G401.6 (cell line): ENCODE data around the gene INF2.
"Not testable (repeated sequence)": the region's sequence is repeated elsewhere in the genome, so short reads cannot be mapped to it uniquely, and the experiment has no call there.

Experiments used
- FAIRE-seq: peaks from 2 replicates; lab custom pipeline; 2012; peaks lifted over from hg19 to GRCh38; lab: Jason Lieb, UNC

Gene INF2

DNA sequence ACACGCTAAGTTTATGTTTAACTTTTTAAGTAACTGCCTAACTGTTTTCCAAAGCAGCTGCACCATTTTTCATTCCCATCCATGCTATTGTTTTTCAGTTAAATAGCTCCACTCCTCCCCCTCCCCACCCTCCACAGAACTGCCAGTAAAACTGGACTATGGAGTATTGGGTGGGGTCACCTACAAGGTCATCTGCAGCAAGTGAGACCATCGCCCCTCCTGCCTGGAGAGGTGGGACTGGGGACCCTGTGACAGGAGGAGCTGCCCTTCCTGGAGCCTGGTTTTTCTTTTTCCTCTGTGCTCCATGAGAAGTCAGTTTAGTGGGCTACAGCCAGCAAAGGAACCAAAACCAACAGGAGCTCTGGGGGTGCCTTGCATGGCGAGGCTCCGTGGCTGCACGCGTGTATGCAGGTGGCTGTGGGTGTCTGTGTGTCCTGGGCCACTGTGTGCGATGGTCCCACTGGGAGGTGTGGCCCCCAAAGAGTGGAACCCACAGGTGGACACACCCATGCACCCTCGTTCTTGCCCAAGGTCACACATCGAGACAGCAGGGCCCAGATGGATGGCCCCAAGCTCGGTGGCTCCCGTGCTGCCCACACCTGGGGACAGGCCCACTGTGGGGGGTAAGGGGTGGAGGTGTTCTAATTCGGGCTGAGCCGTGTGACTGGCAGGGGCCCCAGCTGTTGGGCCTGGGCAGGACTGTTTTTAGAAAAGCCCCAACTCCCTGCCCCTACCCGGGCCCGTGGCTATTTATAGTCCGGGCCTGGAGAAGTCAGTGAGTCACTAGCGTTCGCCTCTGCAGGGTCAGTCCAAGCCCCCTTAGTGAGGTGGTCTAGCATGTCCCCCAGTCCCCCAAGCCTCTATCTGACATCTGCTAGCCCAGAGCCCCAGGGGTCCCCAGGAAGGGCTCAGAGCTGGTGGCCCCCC is 32.4 kb downstream of the INF2 start:
- no peak for FAIRE-seq

DNA sequence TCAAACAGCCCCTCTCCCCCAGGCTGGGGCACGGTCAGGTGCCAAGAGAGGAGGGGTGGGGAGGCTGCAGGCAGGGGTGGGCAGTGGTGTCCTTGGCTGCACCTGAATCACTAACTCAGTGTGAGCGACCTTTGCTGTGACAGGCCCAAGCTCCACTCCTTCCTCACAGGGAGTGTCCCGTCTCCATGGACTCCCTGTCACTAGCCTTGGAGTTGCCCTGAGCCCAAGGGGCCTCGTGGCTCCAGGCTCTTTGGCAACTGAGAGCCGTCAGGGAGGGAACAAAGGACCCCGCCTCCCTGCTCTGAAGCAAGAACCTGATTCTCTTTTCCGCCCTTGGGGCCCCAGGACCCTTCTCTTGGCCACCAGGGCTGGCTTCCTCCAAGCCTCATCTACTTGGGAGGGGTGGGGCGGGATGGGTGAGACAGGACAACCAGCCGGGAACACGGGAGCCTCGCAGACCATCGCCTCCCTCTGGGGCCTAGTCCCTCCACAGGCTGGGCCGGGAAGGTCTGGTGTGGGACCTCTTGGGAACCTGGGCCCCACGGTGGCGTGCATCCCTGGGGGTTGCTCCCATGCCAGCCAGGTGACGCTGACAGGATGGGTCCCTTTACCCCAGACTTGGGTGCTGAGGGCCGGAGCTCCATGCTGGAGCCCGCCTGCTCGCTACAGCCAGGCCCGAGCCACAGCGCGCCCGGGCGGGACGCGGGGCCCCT is 33.7 kb downstream of the INF2 start:
- FAIRE-seq = no peak

DNA sequence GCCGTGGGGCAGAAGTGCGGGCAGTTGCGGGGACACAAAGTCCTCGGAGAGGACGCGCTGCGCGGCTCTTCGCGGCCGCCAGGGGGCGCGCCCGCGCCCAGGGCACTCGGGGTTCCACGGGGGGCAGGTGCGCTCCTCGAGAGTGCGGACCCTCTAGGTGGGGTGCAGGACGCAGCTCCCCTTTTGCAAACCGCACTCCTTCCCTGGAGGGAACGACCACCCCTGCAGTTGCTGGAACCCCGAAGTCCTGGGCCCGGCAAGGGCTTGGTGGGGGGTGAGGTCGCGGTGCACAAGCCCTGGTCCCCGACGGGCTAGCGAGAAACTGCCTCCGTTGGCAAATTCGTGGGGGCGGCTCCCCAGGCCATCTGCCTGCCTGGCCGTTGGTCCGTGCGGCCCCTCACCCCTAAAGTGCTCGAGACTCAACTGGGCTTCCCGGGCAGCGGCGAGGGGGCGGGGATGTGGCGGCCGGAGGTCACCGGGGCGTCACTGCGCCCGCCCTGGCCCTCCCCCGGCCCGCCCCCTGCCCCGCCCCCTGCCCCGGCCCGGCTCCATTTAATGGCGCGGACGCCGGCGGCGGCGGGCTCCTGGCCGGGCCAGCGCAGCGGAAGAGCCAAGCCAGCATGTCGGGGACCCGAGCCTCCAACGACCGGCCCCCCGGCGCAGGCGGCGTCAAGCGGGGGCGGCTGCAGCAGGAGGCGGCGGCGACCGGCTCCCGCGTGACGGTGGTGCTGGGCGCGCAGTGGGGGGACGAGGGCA is 34.4 kb downstream of the INF2 start, which contains the start of gene ADSS1:
ADSS1 (plus strand) TSS at position 579 of the 756 bp plus-strand sequence; CDS start at position 621, 42 bp downstream.
- FAIRE-seq = no peak

DNA sequence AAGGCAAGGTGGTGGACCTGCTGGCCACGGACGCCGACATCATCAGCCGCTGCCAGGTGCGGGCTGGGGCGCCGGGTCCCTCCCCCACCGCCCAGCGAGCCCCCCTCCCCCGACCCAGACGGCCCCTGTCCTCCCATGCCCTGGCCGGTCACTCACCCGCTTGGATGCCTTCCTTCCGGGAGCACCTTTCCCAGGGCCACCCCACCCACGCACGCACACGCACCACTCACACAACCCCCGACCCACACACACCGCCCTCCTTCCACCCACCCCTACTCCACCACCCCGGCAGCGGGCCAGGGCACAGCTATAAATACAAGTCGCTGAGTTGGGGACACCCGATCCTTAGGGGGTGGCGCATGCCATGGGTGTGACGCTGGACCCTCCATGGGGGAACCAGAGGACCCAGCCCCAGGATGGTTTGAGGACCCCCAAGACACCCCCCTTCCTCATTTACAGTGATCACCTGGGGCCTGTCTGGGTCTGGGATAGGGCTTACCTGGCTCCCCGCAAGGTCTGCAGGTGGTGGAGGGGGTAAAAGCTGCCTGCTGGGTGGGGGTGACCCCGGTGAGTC is 35.1 kb downstream of the INF2 start:
- no peak for FAIRE-seq

DNA sequence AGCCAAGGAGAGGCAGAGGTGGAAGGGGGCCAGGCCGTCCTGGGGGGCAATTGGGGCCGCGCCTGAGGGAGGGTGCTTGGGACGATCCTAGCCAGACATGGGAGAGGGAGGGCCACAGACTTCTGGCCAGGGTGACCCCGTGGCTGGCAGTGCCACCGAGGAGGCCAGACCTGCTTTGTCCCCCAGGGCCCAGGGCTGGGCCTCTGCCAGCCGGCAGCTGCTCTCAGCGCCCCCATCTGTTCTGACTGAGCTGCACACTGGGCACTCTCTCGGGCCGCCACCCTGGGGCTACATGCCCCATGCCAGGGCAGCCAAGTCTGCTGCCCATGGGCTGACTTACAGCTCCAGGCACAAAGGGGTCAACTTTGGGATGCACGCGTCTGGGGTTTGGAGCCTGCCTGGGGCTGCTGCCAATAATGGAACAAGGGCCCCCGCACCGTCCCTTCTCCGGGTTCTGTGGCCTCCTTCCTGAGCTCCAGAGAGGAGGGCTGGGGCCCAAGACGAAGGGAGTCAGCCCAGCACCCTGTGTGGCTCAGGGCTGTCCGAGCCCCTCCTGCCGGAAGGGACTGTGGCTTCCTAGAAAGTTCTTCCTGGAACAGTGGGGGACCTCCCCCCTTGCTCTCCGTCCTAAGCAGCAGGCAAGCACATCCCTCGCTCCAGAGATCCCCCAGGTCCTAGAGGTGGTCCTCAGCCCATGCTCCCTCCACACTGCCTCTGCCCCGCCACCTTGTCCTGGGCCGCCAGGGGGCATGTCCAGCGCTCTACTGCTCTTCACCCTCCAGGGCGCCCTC is 35.8 kb downstream of the INF2 start:
- no peak for FAIRE-seq

DNA sequence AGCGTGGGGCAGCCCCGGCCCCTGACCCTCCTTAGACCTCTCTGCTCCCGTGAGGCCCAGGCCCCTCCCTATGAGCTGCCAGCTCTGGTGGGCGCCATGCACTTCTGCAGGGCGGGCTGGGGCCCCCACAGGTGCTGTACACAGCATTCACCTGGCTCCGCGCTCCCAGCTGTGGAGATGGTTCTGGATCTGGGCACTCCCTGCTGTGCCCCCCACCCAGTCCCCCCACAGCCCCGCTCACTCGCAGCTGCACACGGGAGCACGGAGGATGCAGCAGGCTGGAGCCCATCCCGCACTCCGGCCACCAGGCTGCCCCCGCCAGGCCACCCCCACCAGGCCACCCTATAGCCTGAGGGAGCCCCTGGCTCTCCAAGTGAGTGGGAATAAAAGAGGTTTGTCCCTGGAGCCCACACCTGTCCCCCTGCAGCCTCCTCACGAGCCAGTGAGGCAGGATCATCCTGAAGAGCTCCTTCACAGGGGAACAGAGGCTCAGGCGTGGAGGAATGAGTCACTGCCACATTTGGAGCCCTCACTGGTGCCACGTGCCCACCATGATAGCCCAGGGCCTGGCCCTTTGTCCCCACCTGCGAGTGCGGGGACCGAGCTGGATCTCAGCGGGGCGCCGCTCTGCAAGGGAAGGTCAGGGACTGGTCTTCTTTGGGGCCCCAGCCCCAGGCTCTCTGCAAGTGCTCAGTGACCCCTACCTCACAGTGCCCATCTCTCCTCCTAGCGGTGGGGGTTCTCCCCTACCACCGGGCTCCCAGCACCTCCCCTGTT is 36.5 kb downstream of the INF2 start:
- no peak for FAIRE-seq

DNA sequence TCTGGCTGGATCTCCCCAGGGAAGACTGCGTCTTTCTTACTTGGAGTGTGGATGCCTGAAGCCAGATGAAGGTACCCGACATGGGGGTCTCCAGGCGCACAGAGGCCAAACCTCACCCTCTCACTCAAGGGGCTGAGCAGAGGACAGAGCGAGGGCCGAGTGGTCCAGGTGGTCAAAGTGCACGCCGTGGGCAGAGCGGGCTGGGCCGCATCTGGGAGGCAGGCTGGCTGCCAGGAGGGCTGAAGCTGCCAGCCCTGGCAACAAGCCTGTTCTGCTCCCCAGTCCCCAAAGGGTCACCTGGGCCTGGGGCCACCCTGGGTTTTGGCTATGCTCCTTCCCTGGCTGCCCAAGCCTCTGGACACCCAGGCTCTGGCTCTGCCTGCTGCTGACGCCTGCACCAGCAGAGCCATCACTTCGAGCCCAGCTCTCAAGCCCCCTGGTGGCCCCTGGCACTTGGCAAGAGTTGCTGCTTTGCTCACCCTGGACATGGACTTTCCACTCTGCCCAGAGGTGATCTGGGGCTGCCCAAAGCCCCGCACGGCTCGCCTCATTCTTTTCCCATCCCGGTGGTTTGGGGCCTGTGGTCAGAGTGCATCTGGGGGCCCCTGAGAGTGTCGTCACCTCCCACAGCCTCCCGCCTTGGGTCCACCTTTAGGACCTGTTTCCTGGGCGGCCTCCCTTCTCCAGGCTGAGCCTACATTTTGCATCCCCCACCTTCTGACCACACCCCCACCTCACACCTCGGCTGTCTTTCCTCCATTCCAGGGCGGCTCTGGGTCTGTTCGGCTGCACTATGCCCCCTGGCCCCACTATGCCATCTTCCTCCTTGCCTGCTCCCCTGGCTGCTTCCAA is 37.4 kb downstream of the INF2 start:
- no peak for FAIRE-seq

DNA sequence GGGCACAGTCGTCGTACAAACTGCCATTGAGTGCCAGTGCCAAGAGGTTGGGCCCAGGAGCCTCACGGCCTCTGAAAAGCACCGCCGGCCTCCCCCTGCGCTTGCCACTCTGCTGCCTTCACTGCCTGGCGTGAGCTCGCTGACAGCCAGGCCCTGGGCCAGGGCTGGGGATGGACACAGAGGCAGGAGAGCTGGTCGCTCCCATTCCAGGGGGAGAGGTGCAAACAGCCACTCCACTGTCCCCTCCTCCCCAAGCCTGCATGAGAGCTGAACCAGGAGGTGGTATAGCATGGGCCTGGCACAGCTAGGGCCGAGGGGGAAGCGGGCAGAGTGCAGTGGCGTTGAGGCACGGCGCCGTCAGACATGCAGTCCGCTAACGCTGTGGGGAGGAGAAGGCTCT is 39.2 kb downstream of the INF2 start:
- FAIRE-seq = no peak

DNA sequence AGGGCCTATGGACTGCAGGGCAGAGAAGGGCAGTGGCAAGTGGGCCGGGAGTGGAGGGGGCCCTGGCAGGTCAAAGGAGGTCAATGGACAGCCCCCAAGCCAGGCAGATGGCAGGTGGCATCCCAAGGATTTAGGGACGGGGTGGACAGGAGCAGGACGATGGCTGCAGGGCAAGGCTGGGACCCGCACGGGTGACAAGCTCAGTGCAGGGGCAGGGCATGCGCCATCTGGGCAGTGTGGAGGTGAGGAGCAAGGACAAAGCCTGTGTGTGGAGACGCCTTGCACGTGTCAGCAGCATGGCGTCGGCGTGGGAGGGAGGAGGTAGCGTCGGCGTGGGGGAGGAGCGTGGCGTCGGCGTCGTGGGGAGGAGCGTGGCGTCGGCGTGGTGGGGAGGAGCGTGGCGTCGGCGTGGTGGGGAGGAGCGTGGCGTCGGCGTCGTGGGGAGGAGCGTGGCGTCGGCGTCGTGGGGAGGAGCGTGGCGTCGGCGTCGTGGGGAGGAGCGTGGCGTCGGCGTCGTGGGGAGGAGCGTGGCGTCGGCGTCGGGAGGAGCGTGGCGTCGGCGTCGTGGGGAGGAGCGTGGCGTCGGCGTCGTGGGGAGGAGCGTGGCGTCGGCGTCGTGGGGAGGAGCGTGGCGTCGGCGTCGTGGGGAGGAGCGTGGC is 39.9 kb downstream of the INF2 start:
- FAIRE-seq = not testable (repeated sequence)

DNA sequence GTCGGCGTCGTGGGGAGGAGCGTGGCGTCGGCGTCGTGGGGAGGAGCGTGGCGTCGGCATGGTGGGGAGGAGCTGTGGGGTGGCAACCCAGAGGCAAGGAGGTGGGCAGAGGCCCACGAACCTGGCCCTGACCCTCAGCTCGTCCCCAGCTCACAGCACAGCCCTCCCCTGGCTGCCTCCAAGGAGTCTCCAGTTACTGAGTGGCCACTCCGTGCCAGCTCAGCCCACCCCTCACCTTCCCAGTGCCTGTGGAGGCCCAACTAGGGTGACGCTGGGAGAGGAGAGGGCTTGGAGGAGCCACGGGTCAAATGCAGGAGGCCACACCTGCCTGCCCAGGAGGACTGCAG is 40.4 kb downstream of the INF2 start:
- no peak for FAIRE-seq

DNA sequence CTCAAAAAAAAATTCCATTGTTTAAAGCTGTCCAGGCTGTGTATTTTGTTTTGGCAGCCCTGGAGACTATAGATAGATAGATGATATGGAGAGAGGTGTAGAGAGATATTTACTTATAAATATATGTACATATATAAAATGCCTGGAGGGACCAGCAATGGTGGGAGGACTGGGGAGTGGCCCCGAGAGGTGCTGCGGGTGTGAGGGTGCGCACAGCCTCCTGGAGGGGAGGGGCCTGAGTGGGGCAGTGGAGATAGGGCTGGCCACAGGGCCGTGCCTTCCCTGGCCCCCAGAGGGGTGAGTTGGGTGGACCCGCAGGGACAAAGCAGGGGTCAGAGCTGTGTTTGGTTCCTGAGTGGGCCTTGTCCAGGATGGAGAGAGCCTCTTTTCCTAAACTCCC is 41.1 kb downstream of the INF2 start:
- no peak for FAIRE-seq

DNA sequence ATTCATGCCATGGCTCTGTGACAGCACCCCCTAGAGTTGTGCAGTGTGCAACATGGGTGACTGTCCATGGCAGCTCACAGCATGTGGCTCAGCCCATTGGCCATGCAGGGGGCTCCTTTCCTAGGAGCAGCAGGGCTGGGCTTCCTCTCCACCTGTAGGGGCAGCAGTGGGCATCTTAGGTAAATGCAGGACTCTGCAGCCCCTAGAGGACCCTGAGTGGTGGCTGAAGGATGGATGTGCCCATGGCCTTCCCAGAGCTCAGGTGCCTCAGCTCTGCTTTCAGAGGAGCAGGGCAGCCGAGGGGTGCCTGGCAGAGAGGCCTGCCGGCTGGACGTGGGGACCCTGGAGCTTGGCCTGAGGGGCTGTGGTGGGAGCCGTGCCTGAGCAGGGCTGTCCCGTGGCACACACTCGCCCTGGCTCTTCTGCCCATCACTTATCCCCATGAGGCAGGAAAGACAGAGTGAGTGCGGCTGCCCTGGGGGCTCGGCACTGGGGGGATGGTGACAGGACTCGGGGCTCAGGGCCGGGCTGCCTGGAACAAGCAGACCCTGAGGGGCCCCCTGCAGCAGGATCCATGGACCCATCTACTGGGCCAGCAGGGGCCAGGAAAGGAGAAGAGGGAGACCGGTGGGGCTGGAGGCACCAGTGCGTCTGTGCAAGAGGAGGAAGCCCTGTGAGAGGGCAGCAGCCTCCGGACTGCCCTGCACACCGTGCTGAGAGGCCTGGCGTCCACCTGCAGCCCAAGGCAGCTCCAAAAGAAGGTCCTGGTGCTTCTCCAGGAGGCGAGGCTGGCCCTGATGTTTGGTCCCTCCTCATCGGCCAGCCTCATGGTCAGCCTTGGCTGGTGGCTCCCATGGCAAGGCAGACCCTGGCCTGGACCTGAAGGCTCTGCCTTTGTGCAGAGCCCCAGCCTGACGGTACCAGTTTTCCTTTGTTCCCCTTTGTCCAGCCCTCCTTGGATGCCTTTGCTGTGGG is 42.2 kb downstream of the INF2 start:
- no peak for FAIRE-seq

DNA sequence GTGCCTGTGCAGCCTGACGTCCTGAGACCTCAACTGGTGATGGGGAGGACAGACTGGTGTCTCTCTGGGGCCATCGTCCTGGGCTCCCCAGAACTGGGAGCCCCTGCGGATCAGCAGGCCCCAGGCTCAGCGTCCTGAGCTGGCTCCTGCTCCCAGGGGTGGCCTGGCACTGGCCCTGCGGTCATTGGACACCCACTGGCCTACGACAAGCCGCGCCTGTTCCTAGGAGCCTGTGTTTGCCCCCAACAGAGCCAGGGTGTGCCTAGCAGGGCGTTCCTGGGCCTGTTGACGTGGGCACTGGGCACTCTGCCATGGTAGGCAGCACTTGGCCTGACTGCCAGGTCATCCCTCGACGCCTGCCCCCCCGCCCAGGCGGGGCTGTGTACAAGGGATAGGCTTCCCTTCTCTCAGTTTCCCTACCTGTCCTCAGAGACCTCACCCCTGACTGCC is 43.0 kb downstream of the INF2 start:
- FAIRE-seq = no peak

DNA sequence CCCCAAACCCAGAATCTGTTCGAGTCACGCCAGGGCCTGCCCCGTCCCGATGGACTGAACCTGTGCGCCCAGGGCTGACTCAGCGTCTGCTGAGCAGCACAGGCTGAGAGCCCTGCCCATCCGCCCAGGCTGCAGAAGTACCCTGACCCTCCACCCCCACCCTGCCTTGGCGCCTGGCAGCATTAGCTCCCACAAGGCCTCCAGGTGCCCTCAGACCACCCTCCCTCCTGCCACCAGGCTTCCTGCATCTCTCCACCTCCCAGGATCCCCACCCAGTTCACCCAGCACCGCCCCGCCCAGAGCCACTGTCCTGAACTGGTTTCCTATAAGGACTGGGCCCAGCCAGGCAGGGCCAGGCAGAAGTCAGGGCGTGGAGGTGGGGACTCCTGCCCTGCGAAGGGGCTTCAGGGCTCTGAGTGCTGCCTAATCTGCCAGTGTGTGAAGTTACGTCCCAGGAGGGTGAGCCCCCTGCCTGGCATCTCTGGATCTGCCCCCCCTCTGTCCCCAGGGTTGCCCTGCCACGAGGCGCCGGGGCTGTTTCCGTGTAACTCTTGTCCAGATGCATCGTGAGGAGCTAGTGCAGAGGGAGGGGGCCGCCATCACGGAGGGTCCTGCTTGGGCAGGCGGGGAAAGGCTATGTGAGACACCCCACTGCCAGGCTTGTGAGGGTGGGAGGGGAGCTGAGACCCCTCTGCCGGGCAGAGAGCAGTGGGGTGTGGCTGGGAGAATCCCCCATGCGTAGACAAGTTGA is 43.7 kb downstream of the INF2 start:
- no peak for FAIRE-seq

DNA sequence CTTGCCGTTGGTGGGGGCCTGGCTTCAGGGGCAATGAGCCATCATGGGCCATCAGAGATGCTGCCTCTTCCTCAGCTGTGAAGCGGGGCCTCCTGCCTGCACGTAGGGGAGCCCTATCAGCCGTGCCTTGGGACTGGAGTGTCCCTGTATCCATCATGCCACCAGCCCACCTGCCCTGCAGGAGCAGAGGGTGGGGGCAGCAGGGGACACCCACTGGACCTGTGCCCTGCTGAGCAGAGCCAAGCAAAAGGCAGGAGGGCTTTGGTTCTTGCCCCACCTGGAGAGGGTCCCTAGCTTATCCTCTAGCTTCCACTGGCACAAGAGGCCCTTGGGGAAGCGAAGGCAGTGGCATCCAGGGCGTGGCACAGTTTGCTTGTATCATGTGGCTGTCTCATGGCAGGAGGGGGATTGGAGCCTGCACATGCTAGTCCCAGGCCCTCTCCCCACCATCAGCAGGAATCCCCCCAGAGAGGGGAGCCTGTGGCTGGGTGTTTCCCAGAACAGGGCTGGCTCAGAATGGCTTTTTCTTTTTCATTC is 44.7 kb downstream of the INF2 start:
- no peak for FAIRE-seq

DNA sequence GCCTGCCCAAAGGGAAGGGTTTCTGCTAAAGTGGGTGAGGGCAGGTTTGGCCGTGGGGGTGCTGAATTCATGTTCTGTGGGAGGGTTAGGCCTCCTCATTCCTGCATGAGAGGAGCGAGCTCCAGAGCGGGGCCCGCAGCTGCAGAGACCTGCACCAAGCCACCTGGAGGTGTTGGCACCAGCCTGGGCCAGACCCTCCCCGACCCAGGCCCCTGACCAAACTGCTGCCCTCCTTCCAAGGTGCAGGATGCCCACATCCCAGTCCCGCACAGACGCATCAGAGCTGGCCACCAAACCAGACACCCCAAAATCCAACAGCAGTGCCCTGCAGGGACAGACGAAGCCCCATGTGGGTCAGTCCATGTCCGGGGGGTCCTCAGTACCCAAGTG is 45.2 kb downstream of the INF2 start:
- FAIRE-seq = no peak
